ENCODE data around the gene POFUT2. TPM values are rescaled to one million over a fixed set of nuclear protein-coding genes. Genes with fewer than 3 reads are reported as not detected.

Gene POFUT2
- total RNA-seq, 2 experiments from 2014 or later = 14.3 TPM

- Mint-ChIP-seq H3K36me3 (no peaks in the 10 kb centered on the region), H3K9me3 (no peaks in the 10 kb centered on the region), H3K4me3 (no peak overlapping the region), H3K27ac (no peak overlapping the region), H3K27me3 (peaks cover 5% of the 10 kb centered on the region), H3K4me1 (ENCODE audit: low read depth) (peaks cover 8% of the 10 kb centered on the region)
- no peak for DNase-seq
- intact Hi-C loops (cut with micrococcal nuclease) = no loop called here
- ChIA-PET POLR2A (no interaction called here), CTCF (no interaction called here)
Measured at GRCh38 chr21:45304945-45305344, 17.2 kb upstream of the POFUT2 start.

- intact Hi-C loops (cut with micrococcal nuclease) = no loop called here
- peaks cover 6% of the 10 kb centered on the region for H3K4me1 Mint-ChIP-seq (ENCODE audit: low read depth)
- H3K27ac Mint-ChIP-seq = no peak overlapping the region
- ChIA-PET POLR2A (no interaction called here), CTCF (no interaction called here)
- no peak for DNase-seq
- H3K4me3 Mint-ChIP-seq = no peak overlapping the region
- peaks cover 5% of the 10 kb centered on the region for H3K27me3 Mint-ChIP-seq
- no peaks in the 10 kb centered on the region for H3K36me3 Mint-ChIP-seq
- no peaks in the 10 kb centered on the region for H3K9me3 Mint-ChIP-seq
Measured at GRCh38 chr21:45304476-45304830, 16.8 kb upstream of the POFUT2 start.

GRCh38 chr21:45303751-45304475 is 16.2 kb upstream of the POFUT2 start:
- Mint-ChIP-seq H3K4me3 (no peak overlapping the region), H3K27ac (no peak overlapping the region), H3K9me3 (no peaks in the 10 kb centered on the region), H3K27me3 (peaks cover 3% of the 10 kb centered on the region), H3K4me1 (ENCODE audit: low read depth) (peaks cover under 1% of the 10 kb centered on the region), H3K36me3 (no peaks in the 10 kb centered on the region)
- ChIA-PET CTCF (no interaction called here), POLR2A (no interaction called here)
- intact Hi-C loops (cut with micrococcal nuclease) = no loop called here
- DNase-seq = no peak

- Mint-ChIP-seq H3K9me3 (no peaks in the 10 kb centered on the region), H3K27ac (no peak overlapping the region)
- POLR2A ChIA-PET = no interaction called here
Measured at GRCh38 chr21:45303091-45303615, 15.5 kb upstream of the POFUT2 start.

GRCh38 chr21:45302082-45303061 is 14.7 kb upstream of the POFUT2 start:
- H3K36me3 Mint-ChIP-seq = no peaks in the 10 kb centered on the region
- no peaks in the 10 kb centered on the region for H3K27me3 Mint-ChIP-seq
- ChIA-PET POLR2A (no interaction called here), CTCF (no interaction called here)
- intact Hi-C loops (cut with micrococcal nuclease) = no loop called here
- DNase-seq = peak; percentile 65
- no peaks in the 10 kb centered on the region for H3K4me1 Mint-ChIP-seq (ENCODE audit: low read depth)
- H3K27ac Mint-ChIP-seq = no peak overlapping the region
- no peaks in the 10 kb centered on the region for H3K9me3 Mint-ChIP-seq
- no peak overlapping the region for H3K4me3 Mint-ChIP-seq

More at GRCh38 chr21:45303091-45303615, 15.5 kb upstream of the POFUT2 start:
- DNase-seq = no peak
- intact Hi-C loops (cut with micrococcal nuclease) = no loop called here
- Mint-ChIP-seq H3K36me3 (no peaks in the 10 kb centered on the region), H3K27me3 (peaks cover 3% of the 10 kb centered on the region), H3K4me1 (ENCODE audit: low read depth) (no peaks in the 10 kb centered on the region), H3K4me3 (no peak overlapping the region)
- CTCF ChIA-PET = no interaction called here

- no peak for DNase-seq
- ChIA-PET POLR2A (no interaction called here), CTCF (no interaction called here)
- Mint-ChIP-seq H3K27me3 (no peaks in the 10 kb centered on the region), H3K4me1 (ENCODE audit: low read depth) (no peaks in the 10 kb centered on the region), H3K36me3 (no peaks in the 10 kb centered on the region), H3K4me3 (no peak overlapping the region), H3K27ac (no peak overlapping the region), H3K9me3 (no peaks in the 10 kb centered on the region)
- intact Hi-C loops (cut with micrococcal nuclease) = no loop called here
Measured at GRCh38 chr21:45301521-45302081, 13.9 kb upstream of the POFUT2 start.

- POLR2A ChIA-PET = no interaction called here
- CTCF ChIA-PET = no interaction called here
- Mint-ChIP-seq H3K4me1 (ENCODE audit: low read depth) (no peaks in the 10 kb centered on the region), H3K27me3 (no peaks in the 10 kb centered on the region), H3K36me3 (no peaks in the 10 kb centered on the region), H3K27ac (no peak overlapping the region), H3K4me3 (no peak overlapping the region), H3K9me3 (no peaks in the 10 kb centered on the region)
- intact Hi-C loops (cut with micrococcal nuclease) = no loop called here
- DNase-seq = no peak
Measured at GRCh38 chr21:45300786-45301520, 13.3 kb upstream of the POFUT2 start.

GRCh38 chr21:45299864-45300785 is 12.4 kb upstream of the POFUT2 start:
- DNase-seq = no peak
- H3K4me3 Mint-ChIP-seq = no peak overlapping the region
- intact Hi-C loops (cut with micrococcal nuclease) = no loop called here
- CTCF ChIA-PET = no interaction called here
- H3K27ac Mint-ChIP-seq = no peak overlapping the region
- H3K9me3 Mint-ChIP-seq = no peaks in the 10 kb centered on the region
- no peaks in the 10 kb centered on the region for H3K27me3 Mint-ChIP-seq
- POLR2A ChIA-PET = no interaction called here
- no peaks in the 10 kb centered on the region for H3K36me3 Mint-ChIP-seq
- no peaks in the 10 kb centered on the region for H3K4me1 Mint-ChIP-seq (ENCODE audit: low read depth)

- H3K9me3 Mint-ChIP-seq = no peaks in the 10 kb centered on the region
- H3K36me3 Mint-ChIP-seq = no peaks in the 10 kb centered on the region
- peaks cover 3% of the 10 kb centered on the region for H3K4me1 Mint-ChIP-seq (ENCODE audit: low read depth)
- H3K4me3 Mint-ChIP-seq = no peak overlapping the region
- DNase-seq = no peak
- CTCF ChIA-PET = interaction anchor here (1.0 kb wide), 1 partner anchor 13 kb away, joined by 3 read pairs; no protein-coding TSS in a partner anchor
- intact Hi-C loops (cut with micrococcal nuclease) = no loop called here
- H3K27me3 Mint-ChIP-seq = peaks cover 2% of the 10 kb centered on the region
- no peak overlapping the region for H3K27ac Mint-ChIP-seq
- POLR2A ChIA-PET = no interaction called here
Measured at GRCh38 chr21:45299026-45299863, 11.6 kb upstream of the POFUT2 start.

- POLR2A ChIA-PET = no interaction called here
- CTCF ChIA-PET = interaction anchor here (0.8 kb wide), 1 partner anchor 11 kb away, joined by 3 read pairs; no protein-coding TSS in a partner anchor
Measured at GRCh38 chr21:45297869-45298268, 10.2 kb upstream of the POFUT2 start.

More at GRCh38 chr21:45297869-45298268, 10.2 kb upstream of the POFUT2 start:
- peaks cover 7% of the 10 kb centered on the region for H3K4me1 Mint-ChIP-seq (ENCODE audit: low read depth)
- DNase-seq = no peak
- H3K27ac Mint-ChIP-seq = no peak overlapping the region
- peaks cover 2% of the 10 kb centered on the region for H3K27me3 Mint-ChIP-seq
- H3K9me3 Mint-ChIP-seq = no peaks in the 10 kb centered on the region
- H3K36me3 Mint-ChIP-seq = no peaks in the 10 kb centered on the region
- intact Hi-C loops (cut with micrococcal nuclease) = no loop called here
- no peak overlapping the region for H3K4me3 Mint-ChIP-seq

All from activated CD4-positive, alpha-beta memory T cell treated with anti-CD3 and anti-CD28 coated beads for 36 hours (primary cell).